Neural progenitor cell (in vitro differentiated cells): ENCODE results near the gene MITF. TPM values are rescaled to one million over a fixed set of nuclear protein-coding genes. Genes with fewer than 3 reads are reported as not detected.
A peak's percentile ranks its signal among the peaks of the same experiment; 100 is the strongest.

Experiments used
- DNase-seq: peaks from one replicate; pipeline ENCODE4 v3.0.0-alpha.2; 2016; ENCODE audit warnings: low spot score
- H2AFZ ChIP-seq: fragments of 200-600 bp; sonication (generic); replicated peaks from 2 replicates; pipeline ENCODE4 v1.6.1; 2016; ENCODE audit warnings: antibody characterized with exemption
- H3F3A ChIP-seq: fragments of 200-600 bp; sonication (generic); 2 replicates; pipeline ENCODE4 v1.6.1; 2016; ENCODE audit warnings: antibody characterized with exemption, low read depth
- H3K27ac ChIP-seq: fragments of 200-600 bp; sonication (generic); 2 replicates; pipeline ENCODE4 v1.5.1; 2016; ENCODE audit warnings: mild to moderate bottlenecking
- H3K27me3 ChIP-seq: fragments of 200-600 bp; sonication (generic); 2 replicates; pipeline ENCODE4 v1.6.1; 2016; ENCODE audit warnings: mild to moderate bottlenecking, moderate library complexity
- H3K36me3 ChIP-seq: fragments of 200-600 bp; sonication (generic); 2 replicates; pipeline ENCODE4 v1.5.1; 2016
- H3K4me1 ChIP-seq: fragments of 200-600 bp; sonication (generic); 2 replicates; pipeline ENCODE4 v1.6.1; 2016; ENCODE audit warnings: mixed run types
- H3K4me2 ChIP-seq: fragments of 200-600 bp; sonication (generic); 2 replicates; pipeline ENCODE4 v1.6.1; 2016
- H3K4me3 ChIP-seq: fragments of 200-600 bp; sonication (generic); 2 replicates; pipeline ENCODE4 v1.5.1; 2016
- H3K79me2 ChIP-seq: fragments of 200-600 bp; sonication (generic); 2 replicates; pipeline ENCODE4 v1.6.1; 2016; ENCODE audit warnings: low read depth
- H3K9ac ChIP-seq: fragments of 200-600 bp; sonication (generic); 2 replicates; pipeline ENCODE4 v1.6.1; 2016
- H3K9me3 ChIP-seq: fragments of 200-600 bp; sonication (generic); 2 replicates; pipeline ENCODE4 v1.5.1; 2016; ENCODE audit warnings: low read depth
- H4K20me1 ChIP-seq: fragments of 200-600 bp; sonication (generic); 2 replicates; pipeline ENCODE4 v1.6.1; 2016; ENCODE audit warnings: low read depth
- H3K27ac Mint-ChIP-seq: 3 replicates; pipeline ENCODE4 v1.8.0; 2021; ENCODE audit warnings: mixed read lengths
- H3K27me3 Mint-ChIP-seq: 2 replicates; pipeline ENCODE4 v1.8.0; 2022; ENCODE audit warnings: low read depth, mild to moderate bottlenecking, inconsistent platforms, moderate library complexity, mixed read lengths; ENCODE audit not compliant: insufficient read depth
- H3K36me3 Mint-ChIP-seq: 3 replicates; pipeline ENCODE4 v1.8.0; 2021; ENCODE audit warnings: mixed read lengths
- H3K4me1 Mint-ChIP-seq: 3 replicates; pipeline ENCODE4 v1.8.0; 2021; ENCODE audit warnings: mixed read lengths
- H3K4me3 Mint-ChIP-seq: 3 replicates; pipeline ENCODE4 v1.8.0; 2021; ENCODE audit warnings: mild to moderate bottlenecking, moderate library complexity, mixed read lengths
- H3K9me3 Mint-ChIP-seq: 3 replicates; pipeline ENCODE4 v1.8.0; 2020; ENCODE audit warnings: mixed read lengths
- EZH2 ChIP-seq: fragments of 200-600 bp; sonication (generic); IDR thresholded peaks from 2 replicates; pipeline ENCODE4 v1.6.1; 2017; ENCODE audit warnings: antibody characterized with exemption, mild to moderate bottlenecking, moderate library complexity
- EZH2phosphoT487 ChIP-seq: fragments of 200-600 bp; sonication (generic); IDR thresholded peaks from 2 replicates; pipeline ENCODE4 v1.6.1; 2017; ENCODE audit warnings: antibody characterized with exemption
- total RNA-seq: library from RNA; depleted of rRNA; stranded (reverse); fragments of >200 nt; gene quantifications from 2 replicates; pipeline ENCODE4 v1.2.3, GENCODE V29; 2015; ENCODE audit warnings: low replicate concordance
- TF ChIP-seq, protein P1 (sequence below): fragments of 200-600 bp; sonication (generic); IDR thresholded peaks from 2 replicates; pipeline ENCODE4 v1.5.1; 2017; ENCODE audit warnings: antibody characterized with exemption, mild to moderate bottlenecking

The MITF gene
- total RNA-seq, 1 donor from 2014 or later = not detected

DNA sequence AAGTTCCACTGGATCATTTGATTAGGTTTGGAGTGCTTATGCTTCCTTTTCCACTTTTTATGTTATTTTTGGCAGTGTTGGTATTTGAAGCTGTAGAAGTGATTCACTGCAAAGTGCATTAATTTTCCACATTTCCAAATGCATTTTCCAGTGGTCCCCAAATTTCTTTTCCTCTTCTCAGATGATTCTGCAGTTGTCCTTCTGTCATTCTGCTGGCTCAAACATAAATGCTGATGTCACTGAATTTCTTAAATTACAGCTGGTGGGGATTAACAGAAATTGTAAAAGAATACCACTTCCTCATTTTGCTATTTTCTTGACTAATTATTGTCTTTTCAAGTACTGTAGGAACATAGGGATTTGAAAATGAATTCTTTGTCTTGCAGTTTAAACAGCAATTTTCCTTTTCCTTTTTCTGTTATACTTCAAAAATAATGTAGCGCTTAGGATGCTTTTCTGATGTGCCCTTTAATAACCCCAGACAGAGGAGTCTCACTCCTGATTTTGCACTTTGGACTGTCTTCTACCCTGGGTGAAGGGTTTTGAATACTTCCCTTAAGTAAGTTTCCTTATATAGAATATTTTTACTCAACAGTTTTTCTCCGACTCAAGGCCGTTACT lies 25.0 kb downstream of the MITF start:
- no peak overlapping the region for H3K27ac Mint-ChIP-seq
- H3K4me2 ChIP-seq = no peak overlapping the region

GRCh38 chr3:69764861-69765260 lies 25.6 kb downstream of the MITF start:
- H3K36me3 ChIP-seq = no peaks in the 10 kb centered on the region
- Mint-ChIP-seq H3K4me1 (no peaks in the 10 kb centered on the region), H3K9me3 (no peaks in the 10 kb centered on the region), H3K4me3 (no peak overlapping the region), H3K27me3 (no peaks in the 10 kb centered on the region), H3K27ac (no peak overlapping the region), H3K36me3 (no peaks in the 10 kb centered on the region)
- no peak overlapping the region for H3K4me2 ChIP-seq
- H3F3A ChIP-seq = no peaks in the 10 kb centered on the region
- H3K9ac ChIP-seq = no peak overlapping the region
- no peak for TF ChIP-seq EZH2
- TF ChIP-seq EZH2phosphoT487 = no peak
- TF ChIP-seq, protein P1, sequence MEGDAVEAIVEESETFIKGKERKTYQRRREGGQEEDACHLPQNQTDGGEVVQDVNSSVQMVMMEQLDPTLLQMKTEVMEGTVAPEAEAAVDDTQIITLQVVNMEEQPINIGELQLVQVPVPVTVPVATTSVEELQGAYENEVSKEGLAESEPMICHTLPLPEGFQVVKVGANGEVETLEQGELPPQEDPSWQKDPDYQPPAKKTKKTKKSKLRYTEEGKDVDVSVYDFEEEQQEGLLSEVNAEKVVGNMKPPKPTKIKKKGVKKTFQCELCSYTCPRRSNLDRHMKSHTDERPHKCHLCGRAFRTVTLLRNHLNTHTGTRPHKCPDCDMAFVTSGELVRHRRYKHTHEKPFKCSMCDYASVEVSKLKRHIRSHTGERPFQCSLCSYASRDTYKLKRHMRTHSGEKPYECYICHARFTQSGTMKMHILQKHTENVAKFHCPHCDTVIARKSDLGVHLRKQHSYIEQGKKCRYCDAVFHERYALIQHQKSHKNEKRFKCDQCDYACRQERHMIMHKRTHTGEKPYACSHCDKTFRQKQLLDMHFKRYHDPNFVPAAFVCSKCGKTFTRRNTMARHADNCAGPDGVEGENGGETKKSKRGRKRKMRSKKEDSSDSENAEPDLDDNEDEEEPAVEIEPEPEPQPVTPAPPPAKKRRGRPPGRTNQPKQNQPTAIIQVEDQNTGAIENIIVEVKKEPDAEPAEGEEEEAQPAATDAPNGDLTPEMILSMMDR = no peak
- H3K79me2 ChIP-seq = no peaks in the 10 kb centered on the region
- no peaks in the 10 kb centered on the region for H3K27me3 ChIP-seq
- no peak for DNase-seq
- no peak overlapping the region for H3K27ac ChIP-seq
- H2AFZ ChIP-seq = peak overlapping the region; percentile 74
- no peaks in the 10 kb centered on the region for H4K20me1 ChIP-seq
- no peaks in the 10 kb centered on the region for H3K9me3 ChIP-seq
- no peaks in the 10 kb centered on the region for H3K4me1 ChIP-seq
- no peak overlapping the region for H3K4me3 ChIP-seq

More for the DNA sequence above, 25.0 kb downstream of the MITF start:
- Mint-ChIP-seq H3K4me1 (no peaks in the 10 kb centered on the region), H3K9me3 (no peaks in the 10 kb centered on the region), H3K36me3 (no peaks in the 10 kb centered on the region), H3K4me3 (no peak overlapping the region), H3K27me3 (no peaks in the 10 kb centered on the region)
- no peaks in the 10 kb centered on the region for H4K20me1 ChIP-seq
- no peaks in the 10 kb centered on the region for H3K4me1 ChIP-seq
- no peaks in the 10 kb centered on the region for H3K79me2 ChIP-seq
- no peak overlapping the region for H3K4me3 ChIP-seq
- H3K27ac ChIP-seq = no peak overlapping the region
- no peak for TF ChIP-seq EZH2
- no peak for TF ChIP-seq EZH2phosphoT487
- TF ChIP-seq, protein P1 = no peak
- H3K36me3 ChIP-seq = no peaks in the 10 kb centered on the region
- H2AFZ ChIP-seq = no peak overlapping the region
- no peaks in the 10 kb centered on the region for H3K27me3 ChIP-seq
- no peaks in the 10 kb centered on the region for H3F3A ChIP-seq
- no peaks in the 10 kb centered on the region for H3K9me3 ChIP-seq
- DNase-seq = no peak
- H3K9ac ChIP-seq = no peak overlapping the region

DNA sequence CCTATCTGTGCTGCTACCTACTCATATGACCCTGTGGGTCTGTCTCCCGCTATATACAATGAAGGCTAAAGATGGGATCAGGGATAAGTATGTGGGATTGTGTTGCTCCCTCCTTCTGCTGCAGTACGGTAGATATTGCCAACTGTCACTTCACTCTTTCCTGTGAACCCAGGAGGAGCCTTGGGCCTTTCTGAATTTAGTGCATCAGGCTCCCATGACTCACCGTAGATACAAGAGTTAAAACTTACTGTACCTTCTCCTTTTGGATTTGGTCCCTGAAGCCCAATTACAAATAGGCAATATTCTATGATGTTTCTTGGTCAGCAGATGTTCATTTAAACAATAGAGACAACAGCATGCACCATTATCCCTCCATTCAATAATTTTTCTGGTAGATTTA lies 27.4 kb downstream of the MITF start:
- no peak overlapping the region for H2AFZ ChIP-seq
- no peaks in the 10 kb centered on the region for H3K79me2 ChIP-seq
- no peaks in the 10 kb centered on the region for H3K9me3 ChIP-seq
- no peaks in the 10 kb centered on the region for H3K4me1 ChIP-seq
- H3K4me1 Mint-ChIP-seq = no peaks in the 10 kb centered on the region
- DNase-seq = no peak
- H3K27ac ChIP-seq = no peak overlapping the region
- peak overlapping the region; percentile 25 for H3K27ac Mint-ChIP-seq
- no peak overlapping the region for H3K4me3 ChIP-seq
- H3K36me3 Mint-ChIP-seq = no peaks in the 10 kb centered on the region
- H3K9me3 Mint-ChIP-seq = no peaks in the 10 kb centered on the region
- H3K27me3 Mint-ChIP-seq = no peaks in the 10 kb centered on the region
- no peaks in the 10 kb centered on the region for H3F3A ChIP-seq
- no peaks in the 10 kb centered on the region for H3K27me3 ChIP-seq
- H4K20me1 ChIP-seq = no peaks in the 10 kb centered on the region
- no peak overlapping the region for H3K4me3 Mint-ChIP-seq
- TF ChIP-seq EZH2 (no peak), EZH2phosphoT487 (no peak)
- TF ChIP-seq, protein P1 = no peak
- no peaks in the 10 kb centered on the region for H3K36me3 ChIP-seq
- no peak overlapping the region for H3K4me2 ChIP-seq
- H3K9ac ChIP-seq = no peak overlapping the region
